GM12891 (cell line): ENCODE data around the gene GAL3ST1.

ENCODE experiments used
- PAX5 ChIP-seq: IDR thresholded peaks from 2 replicates; pipeline ENCODE4 v1.6.1; 2011; ENCODE audit warnings: low read length, moderate library complexity, mild to moderate bottlenecking; ENCODE audit not compliant: insufficient read depth, severe bottlenecking
- POU2F2 ChIP-seq: IDR thresholded peaks from 2 replicates; pipeline ENCODE4 v1.6.1; 2011; ENCODE audit warnings: low read depth, mild to moderate bottlenecking, control low read depth, low read length, moderate library complexity
- TAF1 ChIP-seq: IDR thresholded peaks from 2 replicates; pipeline ENCODE4 v1.6.1; 2011; ENCODE audit warnings: low read depth, low read length, control low read depth

DNA sequence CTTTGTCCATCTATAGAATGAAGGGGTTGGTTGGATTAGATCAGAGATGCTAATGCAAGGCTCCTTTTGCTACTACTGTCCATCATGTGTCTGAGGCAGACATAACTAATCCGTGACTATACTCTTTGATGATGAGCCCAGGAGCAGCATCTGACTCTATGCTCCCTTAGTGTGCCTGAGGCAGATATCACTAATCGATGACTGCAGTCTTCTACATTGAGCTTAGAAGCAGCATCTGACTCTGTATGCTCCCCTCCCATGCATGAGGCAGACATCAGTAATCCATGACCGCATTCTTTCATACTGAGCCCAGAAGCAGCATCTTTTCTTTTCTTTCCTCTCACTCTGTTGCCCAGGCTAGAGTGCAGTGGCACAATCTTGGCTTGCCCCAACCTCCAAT, 36.7 kb upstream of the GAL3ST1 start:
- TF ChIP-seq TAF1 (no peak), POU2F2 (no peak), PAX5 (no peak)
